GM19240 (cell line): ENCODE measurements around the gene SCFD2.
"Not testable (repeated sequence)": the region's sequence is repeated elsewhere in the genome, so short reads cannot be mapped to it uniquely, and the experiment has no call there.

Experiments
- DNase-seq: peaks from one replicate; pipeline ENCODE4 v3.0.0; 2011; ENCODE audit warnings: low spot score; ENCODE audit not compliant: insufficient read length

The SCFD2 gene

DNA sequence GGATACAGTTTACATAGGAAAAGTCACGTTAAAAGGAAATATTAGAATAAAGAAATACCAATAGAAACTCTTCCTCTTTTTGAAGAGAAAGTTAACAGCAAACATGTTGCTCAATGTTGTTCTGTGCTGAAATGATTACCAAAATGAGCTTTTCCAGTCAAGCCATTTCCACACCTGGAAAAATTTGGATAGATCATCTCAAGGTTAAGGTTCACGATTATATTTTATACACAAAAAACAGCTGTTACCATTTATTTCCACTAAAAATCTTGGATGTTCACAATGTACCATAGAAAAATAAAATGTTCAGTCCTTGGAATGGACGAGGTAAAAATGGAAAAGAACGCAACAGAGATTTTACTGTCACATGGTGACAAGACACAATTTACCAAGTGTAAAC lies 218.7 kb downstream of the SCFD2 start:
- DNase-seq = no peak

DNA sequence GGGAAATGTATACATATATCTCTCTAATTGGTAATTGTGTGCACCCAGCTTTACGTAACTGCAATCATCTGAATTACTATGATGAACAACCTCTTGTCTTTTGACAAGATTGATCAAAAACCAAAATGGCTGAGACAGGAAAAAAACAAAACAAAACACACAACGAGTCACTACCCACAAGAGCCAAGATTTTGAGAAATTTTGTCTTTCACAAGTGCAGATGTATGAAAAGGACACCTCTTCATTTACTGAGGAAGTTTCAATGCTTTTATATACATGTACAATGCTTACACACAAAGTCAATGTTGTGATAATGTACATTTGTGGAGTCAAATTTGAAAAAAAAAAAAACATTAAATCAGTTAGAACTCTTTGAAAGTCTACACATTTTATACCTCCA lies 224.6 kb downstream of the SCFD2 start:
- DNase-seq = no peak

DNA sequence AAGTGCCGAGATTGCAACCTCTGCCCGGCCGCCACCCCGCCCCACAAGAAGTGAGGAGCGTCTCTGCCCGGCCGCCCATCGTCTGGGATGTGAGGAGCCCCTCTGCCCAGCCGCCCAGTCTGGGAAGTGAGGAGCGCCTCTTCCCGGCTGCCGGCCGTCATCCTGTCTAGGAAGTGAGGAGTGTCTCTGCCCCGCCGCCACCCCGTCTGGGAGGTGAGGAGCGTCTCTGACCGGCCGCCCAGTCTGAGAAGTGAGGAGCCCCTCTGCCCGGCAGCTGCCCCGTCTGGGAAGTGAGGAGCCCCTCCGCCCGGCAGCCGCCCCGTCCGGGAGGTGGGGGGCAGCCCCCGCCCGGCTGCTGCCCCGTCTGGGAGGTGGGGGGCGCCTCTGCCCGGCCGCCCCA lies 226.6 kb downstream of the SCFD2 start:
- DNase-seq = not testable (repeated sequence)

DNA sequence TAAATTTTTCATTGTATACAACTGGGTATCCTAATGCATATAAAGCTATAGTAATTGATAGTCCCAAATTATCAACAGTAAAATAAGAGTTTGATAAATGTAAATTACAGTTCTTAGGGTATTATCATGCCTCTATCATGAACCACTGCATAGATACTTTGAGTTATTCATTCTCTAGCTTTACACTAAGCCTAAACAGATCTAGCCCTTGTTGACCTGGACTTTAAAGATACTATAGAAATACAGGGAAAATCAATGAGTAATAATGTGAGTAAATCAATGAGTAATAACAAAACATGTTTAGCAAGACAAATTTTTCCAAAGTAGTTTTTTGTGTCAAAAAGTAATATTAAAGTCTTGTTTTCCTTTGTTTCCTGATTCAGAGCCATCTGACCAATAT lies 228.4 kb downstream of the SCFD2 start:
- no peak for DNase-seq

DNA sequence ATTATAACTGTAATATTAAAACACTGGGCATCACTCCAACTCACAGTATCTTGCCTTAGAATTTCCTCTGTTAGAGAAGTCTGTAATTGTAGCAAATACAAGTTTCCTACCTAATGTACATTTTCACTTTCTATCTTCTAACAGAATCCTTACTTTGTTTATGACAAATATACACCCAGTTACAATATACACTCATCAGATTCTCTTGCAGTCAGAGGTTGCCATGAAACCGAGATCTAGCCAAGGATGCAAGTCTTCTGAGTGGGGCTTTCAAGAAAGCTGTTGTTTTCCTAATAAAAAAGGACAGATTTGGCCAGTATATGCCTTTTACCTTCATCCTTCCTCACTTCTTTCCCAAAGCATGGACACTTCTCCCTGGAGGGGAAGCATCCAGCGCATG lies 228.9 kb downstream of the SCFD2 start:
- DNase-seq = no peak

DNA sequence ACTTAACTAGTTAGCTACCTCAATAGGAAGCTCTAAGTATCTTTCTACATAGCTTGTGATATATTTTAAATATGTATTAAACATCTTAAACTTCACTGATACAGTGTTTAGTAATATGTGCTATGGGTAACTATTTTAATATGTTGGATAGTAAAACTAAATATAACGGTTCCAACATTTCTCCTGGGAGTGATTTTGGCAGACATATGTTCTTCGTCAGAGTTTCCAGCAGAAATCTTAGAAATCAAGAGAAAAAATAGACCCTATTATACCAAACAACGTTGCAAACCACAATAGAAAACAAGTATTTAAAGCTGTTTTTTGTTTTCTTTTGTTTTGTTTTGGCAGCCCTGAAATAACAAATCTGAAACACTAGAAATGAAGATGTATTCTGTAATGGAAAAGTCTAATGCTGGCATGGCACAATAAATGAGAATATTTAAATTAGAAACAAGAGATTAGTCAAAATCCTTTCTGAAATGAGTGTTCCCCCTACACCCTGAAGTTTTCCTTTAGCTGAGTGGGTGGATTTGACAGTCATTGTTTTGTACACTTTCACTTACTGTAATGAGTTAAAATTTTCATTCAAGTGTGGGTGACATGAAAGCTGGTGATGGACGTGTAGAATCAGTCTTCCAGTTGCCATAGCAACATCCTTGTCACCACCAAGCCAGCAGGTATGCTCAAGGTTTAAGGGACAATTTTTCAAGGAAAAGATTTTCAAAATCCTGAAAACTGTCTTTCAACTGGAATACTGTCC lies 233.5 kb downstream of the SCFD2 start:
- no peak for DNase-seq

DNA sequence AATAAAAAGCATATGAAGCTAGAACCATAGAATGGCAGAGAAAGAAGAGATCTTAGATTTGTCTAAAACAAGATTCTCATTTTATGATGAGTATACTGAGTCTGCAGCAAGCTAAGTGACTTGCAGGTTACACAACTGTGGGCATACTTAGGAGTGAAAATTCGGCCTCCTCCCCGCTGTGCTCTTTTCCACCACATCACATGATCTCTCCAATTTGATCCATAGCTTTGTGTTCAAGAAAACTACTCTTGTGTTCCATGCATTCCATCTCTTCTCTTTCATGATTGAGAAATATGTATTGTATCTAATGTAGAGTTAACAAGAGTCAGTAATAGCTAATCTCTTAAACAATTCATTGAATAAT lies 234.3 kb downstream of the SCFD2 start:
- no peak for DNase-seq

DNA sequence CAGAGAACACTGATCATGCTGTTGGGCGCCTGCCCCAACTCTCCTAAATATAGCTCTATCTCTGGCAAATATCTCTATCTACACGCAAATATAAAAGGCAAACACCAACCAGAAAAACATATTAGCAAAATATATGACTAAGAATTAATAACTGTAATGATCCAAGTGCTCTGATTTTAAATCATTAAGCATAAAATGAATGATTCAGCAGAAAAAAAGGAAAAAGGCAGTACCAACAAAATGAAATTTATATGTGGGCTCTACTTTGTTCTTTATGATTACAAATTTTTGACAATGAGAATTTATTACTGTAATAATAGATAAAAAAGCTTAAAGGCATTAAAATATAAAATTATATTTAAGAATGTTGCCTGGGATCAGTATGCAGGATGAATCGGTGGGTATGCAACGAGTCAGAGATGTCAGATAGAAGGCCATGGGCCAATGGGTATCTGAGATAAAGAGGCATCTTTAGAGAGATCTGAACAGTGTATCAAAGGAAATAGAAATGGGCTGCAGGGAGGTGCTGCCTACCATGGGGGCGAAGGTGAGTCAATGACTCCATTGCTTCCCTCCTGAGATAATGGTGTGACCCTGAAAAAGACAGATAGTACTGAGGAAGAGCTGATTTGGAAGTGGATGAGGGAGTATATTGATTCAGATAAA lies 234.8 kb downstream of the SCFD2 start:
- DNase-seq = no peak

DNA sequence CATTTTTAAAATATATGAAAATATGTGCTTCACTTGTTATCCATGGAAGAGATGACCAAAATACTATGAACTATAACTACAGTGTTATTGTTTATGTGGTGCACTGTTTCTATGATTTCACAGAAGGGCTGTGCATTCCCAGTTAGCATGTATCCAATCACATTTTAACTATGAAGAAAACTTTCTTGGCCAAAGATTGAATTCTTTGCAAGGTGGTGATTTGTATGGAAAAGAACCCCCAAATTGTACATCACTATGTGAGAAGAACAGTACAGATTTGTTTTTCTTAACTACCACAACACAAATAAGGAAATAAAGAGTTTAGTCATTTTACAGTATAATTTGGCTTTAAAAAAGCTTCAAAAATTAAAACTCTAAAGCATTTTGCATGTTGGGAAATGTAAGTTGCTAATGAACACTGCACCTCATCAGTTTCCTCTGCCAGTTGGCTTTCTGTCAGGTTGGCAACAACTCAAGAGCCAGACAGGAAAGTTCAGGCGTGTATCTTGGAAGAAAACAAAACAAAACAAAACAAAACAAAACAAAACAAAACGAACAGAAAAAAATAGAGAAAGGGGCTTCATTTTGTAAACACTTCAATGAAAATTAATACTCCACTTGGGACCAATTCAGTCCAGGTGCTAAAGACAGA lies 237.0 kb downstream of the SCFD2 start:
- no peak for DNase-seq

GRCh38 chr4:53128231-53128630 lies 237.6 kb downstream of the SCFD2 start:
- DNase-seq = no peak

GRCh38 chr4:53127365-53127764 lies 238.5 kb downstream of the SCFD2 start:
- no peak for DNase-seq

- no peak for DNase-seq
Measured at GRCh38 chr4:53126099-53126498, 239.8 kb downstream of the SCFD2 start.

DNA sequence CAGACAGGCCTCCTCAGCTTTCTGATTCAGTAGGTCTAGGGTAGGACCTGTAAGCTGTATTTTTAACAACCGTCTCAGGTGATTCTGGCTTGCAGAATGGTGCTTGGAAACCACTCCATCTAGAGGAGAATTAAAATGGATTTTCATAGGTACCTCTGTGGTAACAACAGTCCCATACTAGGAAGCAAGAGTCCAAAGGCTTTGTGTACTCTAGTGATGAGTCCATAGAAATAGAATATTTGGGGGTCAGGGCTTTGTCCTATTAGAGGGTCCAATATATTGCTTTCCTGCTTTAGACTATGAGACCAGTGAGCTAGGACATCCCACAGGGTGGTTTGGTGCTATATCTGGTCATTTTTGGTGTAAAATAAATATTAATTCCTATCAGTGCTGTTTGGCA lies 242.0 kb downstream of the SCFD2 start:
- DNase-seq = no peak

GRCh38 chr4:53123171-53123570 lies 242.7 kb downstream of the SCFD2 start:
- DNase-seq = no peak

DNA sequence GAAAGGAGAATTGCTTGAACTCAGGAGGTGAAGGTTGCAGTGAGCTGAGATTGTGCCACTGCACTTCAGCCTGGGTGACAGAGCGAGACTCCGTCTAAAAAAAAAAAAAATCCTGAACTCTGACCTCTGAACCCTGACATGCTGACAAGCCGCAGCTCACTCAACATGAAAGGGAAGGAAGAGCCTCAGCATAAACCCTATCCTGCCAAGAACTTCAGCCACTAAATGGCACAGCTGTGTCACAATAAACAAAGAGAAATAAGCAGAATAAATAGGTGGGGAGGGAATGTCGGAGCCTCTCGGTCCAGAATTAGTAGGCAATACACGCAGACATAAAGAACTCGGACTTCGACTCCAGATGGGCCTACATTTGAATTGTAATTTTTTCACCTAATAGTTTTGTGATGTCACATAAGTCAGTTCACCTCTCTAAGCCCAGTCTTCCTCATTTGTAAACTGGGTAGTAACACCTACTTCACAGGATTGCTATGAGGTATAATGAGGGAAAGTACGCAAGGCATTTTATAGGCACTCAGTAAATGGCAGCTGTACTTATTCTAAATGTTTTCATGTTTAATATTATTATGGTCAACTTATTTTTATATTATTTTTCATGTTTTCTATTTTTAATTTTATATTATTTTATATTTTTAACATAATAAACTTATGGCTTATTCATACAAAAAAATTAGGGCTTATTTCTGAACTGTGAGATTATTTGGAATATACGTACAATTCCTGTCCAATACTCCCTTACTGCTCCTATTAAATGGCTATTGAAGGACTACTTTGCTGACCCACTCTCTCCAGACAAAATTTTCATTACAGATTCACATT lies 243.4 kb downstream of the SCFD2 start:
- no peak for DNase-seq

DNA sequence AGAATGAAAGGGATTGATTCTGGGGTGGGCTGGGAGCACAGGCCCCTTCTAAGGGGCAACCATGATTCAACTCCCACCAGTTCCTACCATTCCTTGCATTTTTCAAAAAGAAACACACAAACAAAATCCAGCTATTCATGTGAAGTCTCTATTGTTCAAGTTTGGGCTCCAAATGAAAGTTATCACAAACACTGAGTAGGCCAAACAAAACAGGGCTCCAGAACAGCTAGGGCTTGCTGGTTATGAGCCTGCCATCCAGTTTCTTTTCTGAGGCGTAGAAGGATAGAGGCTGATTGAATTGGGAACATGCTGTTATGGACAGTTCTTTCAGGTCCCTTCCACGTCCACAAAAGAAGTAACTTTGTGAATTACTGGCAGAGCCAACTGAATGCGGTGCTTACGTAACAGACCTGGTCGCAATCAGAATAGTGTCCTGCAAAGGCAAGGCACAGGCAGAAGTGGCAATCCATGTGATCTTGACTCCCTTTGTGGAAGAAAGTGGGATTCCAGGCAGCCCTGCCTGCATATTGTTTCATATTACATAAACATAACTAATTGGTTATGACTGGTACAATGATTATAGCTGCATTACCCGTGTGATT lies 244.5 kb downstream of the SCFD2 start:
- DNase-seq = no peak

GRCh38 chr4:53120778-53121177 lies 245.1 kb downstream of the SCFD2 start:
- DNase-seq = no peak

DNA sequence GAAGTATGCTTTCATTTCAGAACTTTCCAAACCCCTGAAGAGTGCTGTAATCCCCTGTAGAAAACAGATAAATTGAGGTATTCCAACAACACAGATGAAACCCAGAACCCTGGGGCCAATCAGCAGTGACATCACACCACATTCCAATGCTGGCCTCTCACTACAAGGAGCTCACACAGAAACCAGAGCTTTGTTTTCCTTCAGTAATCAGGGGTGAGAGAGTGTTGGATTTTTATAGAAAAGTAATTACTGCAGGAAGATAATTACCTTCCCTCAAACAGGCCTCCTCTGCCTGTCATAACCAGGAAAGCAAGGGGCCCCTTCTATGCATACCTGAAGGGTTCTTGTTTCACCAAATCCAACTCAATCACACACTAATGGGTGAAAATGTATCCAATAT lies 246.2 kb downstream of the SCFD2 start:
- DNase-seq = no peak

GRCh38 chr4:53118676-53119075 lies 247.2 kb downstream of the SCFD2 start:
- DNase-seq = no peak

GRCh38 chr4:53116954-53117353 lies 248.9 kb downstream of the SCFD2 start:
- no peak for DNase-seq

GRCh38 chr4:53113431-53114225 lies 252.2 kb downstream of the SCFD2 start:
- DNase-seq = no peak
